IMR-90 (cell line): ENCODE results near the gene KIF20A. TPM values are rescaled to one million over a fixed set of nuclear protein-coding genes. Genes with fewer than 3 reads are reported as not detected.

ENCODE experiments used
- ATAC-seq: fragments of 200-7000 bp; cut with Tn5 transposase; 2 replicates; pipeline ENCODE4 v1.9.1; 2020; ENCODE audit warnings: low read depth, mild to moderate bottlenecking, moderate library complexity
- BruUV-seq: library from RNA; stranded (reverse); fragments of 400-500 nt; replicated peaks from 2 replicates; lab custom pipeline; 2021; lab: Mats Ljungman, UMichigan
- CTCF ChIA-PET: fragments of 300-600 bp; formaldehyde crosslinking; extraction: SDS; loops from one replicate; lab custom pipeline; 2021; ENCODE audit warnings: antibody characterized with exemption; lab: Yijun Ruan, JAX
- POLR2A ChIA-PET: fragments of 300-600 bp; sonication (Branson Sonifier 250); formaldehyde crosslinking; loops from one replicate; lab custom pipeline; 2022; ENCODE audit warnings: antibody characterized with exemption; ENCODE audit not compliant: unreplicated experiment; lab: Charles Lee
- DNase-seq: peaks from one replicate; pipeline ENCODE4 v3.0.0; 2013
- H2AFZ ChIP-seq: replicated peaks from 2 replicates; pipeline ENCODE3; 2013; ENCODE audit warnings: low read length, mild to moderate bottlenecking; ENCODE audit not compliant: poor library complexity
- H2AK5ac ChIP-seq: 2 replicates; pipeline ENCODE4 v1.6.1; 2013; ENCODE audit warnings: low read depth, low read length, inconsistent platforms
- H2AK9ac ChIP-seq: replicated peaks from 2 replicates; pipeline ENCODE3; 2013; ENCODE audit warnings: mild to moderate bottlenecking, low read depth, low read length, moderate library complexity; ENCODE audit not compliant: poor library complexity
- H2BK120ac ChIP-seq: 2 replicates; pipeline ENCODE4 v1.6.1; 2013; ENCODE audit warnings: low read depth, low read length, inconsistent platforms
- H2BK15ac ChIP-seq: 3 replicates; pipeline ENCODE4 v1.6.1; 2013; ENCODE audit warnings: low read depth, low read length, inconsistent platforms
- H2BK20ac ChIP-seq: 2 replicates; pipeline ENCODE4 v1.6.1; 2013; ENCODE audit warnings: low read depth, mild to moderate bottlenecking, inconsistent platforms, low read length, moderate library complexity
- H2BK5ac ChIP-seq: 2 replicates; pipeline ENCODE4 v1.6.1; 2013; ENCODE audit warnings: mild to moderate bottlenecking, low read depth, low read length, inconsistent platforms; ENCODE audit not compliant: poor library complexity, severe bottlenecking
- H3K14ac ChIP-seq: replicated peaks from 2 replicates; pipeline ENCODE4 v1.6.1; 2013; ENCODE audit warnings: low read depth, low read length, inconsistent platforms
- H3K18ac ChIP-seq: 2 replicates; pipeline ENCODE4 v1.6.1; 2013; ENCODE audit warnings: low read depth, low read length, control low read depth
- H3K23ac ChIP-seq: 2 replicates; pipeline ENCODE4 v1.6.1; 2013; ENCODE audit warnings: low read depth, low read length, inconsistent platforms
- H3K27ac ChIP-seq: 2 replicates; pipeline ENCODE4 v1.5.1; 2013; ENCODE audit warnings: mild to moderate bottlenecking, control low read depth, low read length; ENCODE audit not compliant: insufficient read depth
- H3K27me3 ChIP-seq: 2 replicates; pipeline ENCODE4 v1.6.1; 2013; ENCODE audit warnings: low read length; ENCODE audit not compliant: control insufficient read depth, insufficient read depth
- H3K36me3 ChIP-seq: 2 replicates; pipeline ENCODE4 v1.6.1; 2013; ENCODE audit warnings: low read length, mixed read lengths; ENCODE audit not compliant: control insufficient read depth, insufficient read depth
- H3K4ac ChIP-seq: 2 replicates; pipeline ENCODE4 v1.6.1; 2013; ENCODE audit warnings: low read depth, low read length, inconsistent platforms
- H3K4me1 ChIP-seq: 2 replicates; pipeline ENCODE4 v1.6.1; 2013; ENCODE audit warnings: low read length, mixed read lengths; ENCODE audit not compliant: control insufficient read depth, insufficient read depth
- H3K4me2 ChIP-seq: 2 replicates; pipeline ENCODE4 v1.6.1; 2013; ENCODE audit warnings: low read depth, mild to moderate bottlenecking, control low read depth, low read length, moderate library complexity
- H3K4me3 ChIP-seq: 2 replicates; pipeline ENCODE4 v1.5.1; 2013; ENCODE audit warnings: low read depth, mild to moderate bottlenecking, control low read depth, low read length, moderate library complexity; ENCODE audit not compliant: insufficient read depth
- H3K56ac ChIP-seq: 2 replicates; pipeline ENCODE4 v1.6.1; 2013; ENCODE audit warnings: low read length, inconsistent platforms; ENCODE audit not compliant: insufficient read depth; ENCODE audit errors: extremely low read depth
- H3K79me1 ChIP-seq, 2 experiments: 2 replicates each; pipeline ENCODE4 v1.6.1; 2013; ENCODE audit warnings: low read length in 2 of 2, inconsistent platforms in 1 of 2, low read depth in 1 of 2
- H3K9ac ChIP-seq: 2 replicates; pipeline ENCODE4 v1.6.1; 2013; ENCODE audit warnings: low read depth, low read length, control low read depth
- H3K9me1 ChIP-seq: 2 replicates; pipeline ENCODE4 v1.6.1; 2013; ENCODE audit warnings: low read length, inconsistent platforms; ENCODE audit not compliant: insufficient read depth
- H3K9me3 ChIP-seq: 2 replicates; pipeline ENCODE4 v1.6.1; 2013; ENCODE audit warnings: low read length; ENCODE audit not compliant: control insufficient read depth, insufficient read depth
- H4K20me1 ChIP-seq: 2 replicates; pipeline ENCODE4 v1.6.1; 2013; ENCODE audit warnings: low read length, inconsistent platforms; ENCODE audit not compliant: insufficient read depth
- H4K5ac ChIP-seq: 2 replicates; pipeline ENCODE4 v1.6.1; 2013; ENCODE audit warnings: mild to moderate bottlenecking, low read depth, low read length, control low read depth
- H4K8ac ChIP-seq, 2 experiments: 2 replicates each; pipeline ENCODE4 v1.6.1; 2013; ENCODE audit warnings: low read depth in 2 of 2, low read length in 2 of 2, control low read depth in 1 of 2, inconsistent platforms in 1 of 2
- H4K91ac ChIP-seq: 2 replicates; pipeline ENCODE4 v1.6.1; 2013; ENCODE audit warnings: low read depth, low read length, inconsistent platforms; ENCODE audit not compliant: insufficient read depth
- RFX5 ChIP-seq: IDR thresholded peaks from 2 replicates; pipeline ENCODE4 v1.8.0; 2012; ENCODE audit warnings: low read depth, mild to moderate bottlenecking, low read length, moderate library complexity
- WGBS, 2 experiments: methylation state at CpG; one replicate each; pipeline versions ENCODE4 v1.1.5 to v1.1.7; 2013; ENCODE audit warnings: missing lambda C conversion rate in 2 of 2; ENCODE audit not compliant: insufficient read length in 1 of 2; ENCODE audit errors: extremely low coverage in 2 of 2; 5-methylcytosine and 5-hydroxymethylcytosine counted together
- dilution Hi-C: fragments of 300-500 bp; cut with HindIII; formaldehyde crosslinking; loops from one replicate; pipeline ENCODE4 v1.14.3; 2018; ENCODE audit warnings: low sequenced_read_pairs; ENCODE audit not compliant: unreplicated experiment
- in situ Hi-C: fragments of 300-500 bp; cut with MboI; formaldehyde crosslinking; loops from 3 replicates; pipeline ENCODE4 v1.14.3; 2019; ENCODE audit warnings: low sequenced_read_pairs, inconsistent platforms, mixed read lengths
- intact Hi-C: fragments of 100-400 bp; cut with micrococcal nuclease; formaldehyde crosslinking; loops from 2 replicates; pipeline ENCODE4 v1.10.0; 2022
- polyA plus RNA-seq, 3 experiments: library from polyadenylated mRNA; depleted of rRNA; stranded (reverse); fragments of >200 nt; gene quantifications; 2 replicates each; pipeline ENCODE4 v1.2.3, GENCODE V29; 2012; ENCODE audit warnings: low replicate concordance in 1 of 3
- total RNA-seq: library from RNA; depleted of rRNA; stranded (reverse); fragments of >200 nt; gene quantifications from 2 replicates; pipeline ENCODE4 v1.2.3, GENCODE V29; 2012

KIF20A gene
- total and polyA plus RNA-seq, 2 of the 4 experiments (the other 2 are of a cell fraction): 42.0 to 106 TPM

DNA sequence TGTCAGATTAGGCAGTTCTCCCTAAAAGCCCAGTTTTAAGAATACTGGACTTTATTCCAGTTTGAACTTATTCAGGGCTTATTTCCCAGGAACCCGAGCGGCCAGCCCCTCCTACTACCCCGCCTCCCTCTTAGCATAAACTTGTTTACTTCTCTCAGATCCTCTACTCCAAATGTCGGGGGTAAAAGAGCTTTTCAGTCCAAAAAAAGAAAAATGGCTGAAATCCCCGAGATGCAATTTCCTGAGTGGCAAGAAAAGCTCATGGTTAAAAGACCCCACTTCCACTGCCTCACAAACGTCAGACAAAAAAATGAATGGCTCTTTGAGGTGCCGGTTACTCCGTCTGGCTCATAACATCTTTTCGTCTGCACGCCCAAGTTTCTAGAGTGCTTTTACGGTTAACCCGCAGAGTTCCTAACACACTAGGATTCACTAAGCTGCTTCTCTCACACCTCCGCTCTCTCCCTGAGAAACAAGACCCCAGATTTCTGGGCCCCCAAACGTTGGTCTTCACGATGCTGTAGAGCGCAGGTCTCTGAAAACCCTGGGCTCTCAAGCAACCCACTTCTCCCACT lies 884 bp upstream of the KIF20A start:
- no peaks in the 10 kb centered on the region; the same call in 1 of the 2 replicates for H3K9me1 ChIP-seq
- H3K36me3 ChIP-seq: peaks cover 12% of the 10 kb centered on the region
- CTCF ChIA-PET: interaction anchor here (0.6 to 0.7 kb wide), 2 partner anchors 38 to 366 kb away, joined by 3 to 4 read pairs; no protein-coding TSS in a partner anchor
- H2BK20ac ChIP-seq: no peak overlapping the region
- peak overlapping the region; percentile 81; the same call in 1 of the 2 replicates for H3K23ac ChIP-seq
- peak overlapping the region; percentile 93 for H2AFZ ChIP-seq
- no peak for TF ChIP-seq RFX5
- H2BK5ac ChIP-seq: peak overlapping the region; percentile 75
- H2AK9ac ChIP-seq: peak overlapping the region; percentile 92
- whole genome bisulfite sequencing, 2 experiments: 0% methylated on average over 6 of the region's 16 CpGs; no CpG with 5 or more reads in 1 of the 2 experiments
- 0 out of 2 replicates have a peak, but pooled peaks cover 4% of the 10 kb centered on the region for H4K20me1 ChIP-seq
- peak overlapping the region; percentile 69 for H4K5ac ChIP-seq
- H3K9ac ChIP-seq: peak overlapping the region; percentile 92
- intact Hi-C loops (no loop called here), in situ Hi-C loops (no loop called here), dilution Hi-C loops (no loop called here)
- peaks cover 29 to 52% of the 10 kb centered on the region in 2 experiments for H3K79me1 ChIP-seq
- peak overlapping the region; percentile 87 for H3K4me2 ChIP-seq
- H4K91ac ChIP-seq: peak overlapping the region; percentile 82
- peak overlapping the region; percentile 99 for H3K4ac ChIP-seq
- peak overlapping the region; percentile 55 for H3K18ac ChIP-seq
- no peaks in the 10 kb centered on the region for H3K27me3 ChIP-seq
- ATAC-seq: peak; percentile 44
- H3K27ac ChIP-seq: peak overlapping the region; percentile 79
- no peaks in the 10 kb centered on the region for H3K9me3 ChIP-seq
- H3K14ac ChIP-seq: peak overlapping the region; percentile 95
- H2BK15ac ChIP-seq: no peak overlapping the region
- POLR2A ChIA-PET: interaction anchor here (1.1 kb wide), 1 partner anchor 12 kb away, joined by 4 read pairs; no protein-coding TSS in a partner anchor
- H3K56ac ChIP-seq: peak overlapping the region; percentile 87
- peak overlapping the region; percentile 22; the same call in 1 of the 2 replicates for H2AK5ac ChIP-seq
- DNase-seq: peak; percentile 18
- BruUV-seq: no TSS peak
- H3K4me1 ChIP-seq: no peaks in the 10 kb centered on the region
- peak overlapping the region; percentile 76 for H3K4me3 ChIP-seq
- peak overlapping the region; percentile 24 for H2BK120ac ChIP-seq
- H4K8ac ChIP-seq: peak overlapping the region; percentile 72 to 96; a peak in 3 of 4 replicates
